ENCODE results near the gene CUX1. TPM values are rescaled to one million over a fixed set of nuclear protein-coding genes. Genes with fewer than 3 reads are reported as not detected.

CUX1 gene
- total RNA-seq, 2 experiments from 2014 or later, result 20.2 to 20.4 TPM

GRCh38 chr7:102075126-102075525 lies 257.7 kb downstream of the CUX1 start:
- intact Hi-C loops (cut with micrococcal nuclease), result no loop called here
- H3K4me1 Mint-ChIP-seq (ENCODE audit: low read depth), result peaks cover 10% of the 10 kb centered on the region
- no peak overlapping the region for H3K4me3 Mint-ChIP-seq
- H3K27me3 Mint-ChIP-seq, result no peaks in the 10 kb centered on the region
- H3K27ac Mint-ChIP-seq, result no peak overlapping the region
- ATAC-seq (no peak), DNase-seq (no peak)
- ChIA-PET POLR2A (no interaction called here), CTCF (no interaction called here)
- H3K9me3 Mint-ChIP-seq, result peaks cover 2% of the 10 kb centered on the region
- H3K36me3 Mint-ChIP-seq (ENCODE audit: low read depth), result peaks cover 26% of the 10 kb centered on the region
- TF ChIP-seq CTCF (IDR thresholded peaks at IDR 0.05), result no peak

- CTCF ChIA-PET, result no interaction called here
- intact Hi-C loops (cut with micrococcal nuclease), result no loop called here
- H3K27me3 Mint-ChIP-seq, result no peaks in the 10 kb centered on the region
- DNase-seq (no peak), ATAC-seq (no peak)
- no peak overlapping the region for H3K27ac Mint-ChIP-seq
- H3K36me3 Mint-ChIP-seq (ENCODE audit: low read depth), result peaks cover 25% of the 10 kb centered on the region
- H3K4me3 Mint-ChIP-seq, result no peak overlapping the region
- H3K4me1 Mint-ChIP-seq (ENCODE audit: low read depth), result peaks cover 10% of the 10 kb centered on the region
- peaks cover 2% of the 10 kb centered on the region for H3K9me3 Mint-ChIP-seq
- TF ChIP-seq CTCF (IDR thresholded peaks at IDR 0.05), result no peak
- POLR2A ChIA-PET, result no interaction called here
Measured at GRCh38 chr7:102075553-102076135, 258.2 kb downstream of the CUX1 start.

GRCh38 chr7:102077081-102077480 lies 259.7 kb downstream of the CUX1 start:
- DNase-seq (no peak), ATAC-seq (no peak)
- Mint-ChIP-seq H3K4me1 (ENCODE audit: low read depth) (peaks cover 10% of the 10 kb centered on the region), H3K36me3 (ENCODE audit: low read depth) (peaks cover 25% of the 10 kb centered on the region), H3K4me3 (no peak overlapping the region), H3K9me3 (peaks cover 1% of the 10 kb centered on the region), H3K27ac (no peak overlapping the region), H3K27me3 (no peaks in the 10 kb centered on the region)
- CTCF ChIA-PET, result interaction anchor here (1.3 kb wide), 1 partner anchor 21 kb away, joined by 3 read pairs; no protein-coding TSS in a partner anchor
- intact Hi-C loops (cut with micrococcal nuclease), result no loop called here
- no peak for TF ChIP-seq CTCF (IDR thresholded peaks at IDR 0.05)
- POLR2A ChIA-PET, result interaction anchor here (0.6 to 0.7 kb wide), 2 partner anchors 33 to 289 kb away, joined by 3 read pairs; no protein-coding TSS in a partner anchor

- no peak for DNase-seq
- Mint-ChIP-seq H3K4me3 (no peak overlapping the region), H3K27me3 (no peaks in the 10 kb centered on the region), H3K27ac (no peak overlapping the region), H3K4me1 (ENCODE audit: low read depth) (peaks cover 4% of the 10 kb centered on the region), H3K9me3 (peaks cover 1% of the 10 kb centered on the region), H3K36me3 (ENCODE audit: low read depth) (peaks cover 22% of the 10 kb centered on the region)
- ChIA-PET POLR2A (no interaction called here), CTCF (no interaction called here)
- no peak for TF ChIP-seq CTCF (IDR thresholded peaks at IDR 0.05)
- ATAC-seq, result no peak
- intact Hi-C loops (cut with micrococcal nuclease), result no loop called here
Measured at GRCh38 chr7:102079140-102080018, 262.0 kb downstream of the CUX1 start.

GRCh38 chr7:102080019-102080433 lies 262.6 kb downstream of the CUX1 start:
- Mint-ChIP-seq H3K27ac (no peak overlapping the region), H3K27me3 (no peaks in the 10 kb centered on the region), H3K4me3 (no peak overlapping the region), H3K4me1 (ENCODE audit: low read depth) (peaks cover 4% of the 10 kb centered on the region), H3K36me3 (ENCODE audit: low read depth) (peaks cover 22% of the 10 kb centered on the region), H3K9me3 (peaks cover 1% of the 10 kb centered on the region)
- TF ChIP-seq CTCF (IDR thresholded peaks at IDR 0.05), result no peak
- ATAC-seq (no peak), DNase-seq (no peak)
- intact Hi-C loops (cut with micrococcal nuclease), result no loop called here
- ChIA-PET POLR2A (no interaction called here), CTCF (no interaction called here)

Measured in activated CD8-positive, alpha-beta T cell treated with anti-CD3 and anti-CD28 coated beads for 36 hours (primary cell).